ENCODE results near the gene EIF3B.

- TF ChIP-seq SUZ12 (IDR thresholded peaks at IDR 0.05) = no peak
- TF ChIP-seq NFRKB (IDR thresholded peaks at IDR 0.05) = no peak
- no peak for TF ChIP-seq ELF4 (IDR thresholded peaks at IDR 0.05)
- TF ChIP-seq L3MBTL2 (conservative IDR thresholded peaks at IDR 0.05) = no peak
- no peak for TF ChIP-seq FOXM1 (IDR thresholded peaks at IDR 0.05; ENCODE audit: borderline replicate concordance)
- no peak for TF ChIP-seq SP1 (IDR thresholded peaks at IDR 0.05)
- no peak for TF ChIP-seq FOXK2 (IDR thresholded peaks at IDR 0.05)
- TF ChIP-seq TARDBP (IDR thresholded peaks at IDR 0.05) = no peak
- TF ChIP-seq FOXA1 (IDR thresholded peaks at IDR 0.05) = no peak
- TF ChIP-seq, protein P1, sequence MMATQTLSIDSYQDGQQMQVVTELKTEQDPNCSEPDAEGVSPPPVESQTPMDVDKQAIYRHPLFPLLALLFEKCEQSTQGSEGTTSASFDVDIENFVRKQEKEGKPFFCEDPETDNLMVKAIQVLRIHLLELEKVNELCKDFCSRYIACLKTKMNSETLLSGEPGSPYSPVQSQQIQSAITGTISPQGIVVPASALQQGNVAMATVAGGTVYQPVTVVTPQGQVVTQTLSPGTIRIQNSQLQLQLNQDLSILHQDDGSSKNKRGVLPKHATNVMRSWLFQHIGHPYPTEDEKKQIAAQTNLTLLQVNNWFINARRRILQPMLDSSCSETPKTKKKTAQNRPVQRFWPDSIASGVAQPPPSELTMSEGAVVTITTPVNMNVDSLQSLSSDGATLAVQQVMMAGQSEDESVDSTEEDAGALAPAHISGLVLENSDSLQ (IDR thresholded peaks at IDR 0.05) = peak; percentile 58
- TF ChIP-seq LEF1 (IDR thresholded peaks at IDR 0.05; ENCODE audit: borderline replicate concordance) = no peak
- no peak for TF ChIP-seq ARNT (IDR thresholded peaks at IDR 0.05)
- TF ChIP-seq ZNF384 (IDR thresholded peaks at IDR 0.05) = no peak
These were observed 50.1 kb downstream of the EIF3B start for GRCh38 chr7:2404714-2405119.

Data from HEK293T (cell line).